ENCODE results near the gene ITIH1. TPM values are rescaled to one million over a fixed set of nuclear protein-coding genes. Genes with fewer than 3 reads are reported as not detected.

ITIH1 gene
- total and polyA plus RNA-seq, 9 of the 15 experiments (the other 6 are each of a cell fraction or from before 2014, with no cell fraction given), result 0.31 TPM; not detected in 8

DNA sequence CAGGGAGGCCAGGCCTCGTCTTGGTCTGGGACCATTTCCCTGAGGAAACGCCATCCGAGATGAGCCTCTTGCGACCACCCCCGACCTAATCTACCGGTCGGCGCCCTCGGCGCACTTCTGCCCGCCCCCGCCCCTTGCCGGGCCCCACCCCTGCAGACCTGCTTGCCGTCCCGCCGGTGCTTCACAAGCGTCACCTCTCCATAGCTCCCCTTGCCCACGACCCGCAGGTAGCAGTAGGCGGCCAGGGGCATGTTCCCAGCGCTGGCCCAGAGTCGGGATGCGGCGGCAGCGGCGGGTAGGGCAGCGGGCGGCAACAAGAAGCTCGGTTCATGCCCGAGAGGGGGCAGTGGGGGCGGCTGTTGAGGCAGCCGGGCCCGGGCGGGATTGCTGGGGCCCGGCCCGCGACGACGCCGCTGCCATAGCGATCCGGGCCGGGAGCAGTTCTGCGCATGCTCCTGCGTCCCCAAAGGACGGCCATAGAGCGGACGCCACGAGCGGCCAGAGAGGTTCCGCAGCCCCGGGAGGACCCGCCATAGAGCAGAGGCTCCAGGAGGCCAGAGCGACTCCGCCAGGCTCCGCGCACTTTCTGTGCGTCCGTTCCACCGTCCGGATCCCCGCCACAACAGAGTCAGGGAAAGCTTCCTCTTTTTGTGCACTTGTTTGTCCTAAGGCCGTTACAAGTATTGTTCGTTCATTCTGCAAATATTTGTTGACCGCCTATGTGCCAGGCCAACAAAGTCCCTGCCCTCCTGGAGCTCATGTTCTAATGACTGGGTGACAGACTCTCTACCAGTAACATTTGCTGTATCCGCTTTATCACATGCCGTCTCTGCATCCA lies 6.7 kb upstream of the ITIH1 start, which contains the start of gene NEK4 (continued):
- TF ChIP-seq ZNF609 (CRISPR knock-in tag; IDR thresholded peaks at IDR 0.05; ENCODE audit: borderline replicate concordance), result no peak
- TF ChIP-seq HNRNPUL1 (IDR thresholded peaks at IDR 0.05; ENCODE audit: low read length), result no peak
- peak; percentile 79 for TF ChIP-seq CXXC5 (CRISPR knock-in tag; IDR thresholded peaks at IDR 0.05)
- TF ChIP-seq RBFOX2 (IDR thresholded peaks at IDR 0.05; ENCODE audit: low read depth, low read length), result peak; percentile 93
- no peak for TF ChIP-seq MBD1 (CRISPR knock-in tag; IDR thresholded peaks at IDR 0.05)
- TF ChIP-seq SIN3A (IDR thresholded peaks at IDR 0.05; ENCODE audit: borderline replicate concordance in 2 of 2, control insufficient read depth in 1 of 2, low read depth in 2 of 2, low read length in 2 of 2), result peak; percentile 22 to 64; a peak in 1 of 4 replicates
- TF ChIP-seq PHF8 (IDR thresholded peaks at IDR 0.05; ENCODE audit: borderline replicate concordance, low read length), result peak; percentile 88
- TF ChIP-seq, protein P1, sequence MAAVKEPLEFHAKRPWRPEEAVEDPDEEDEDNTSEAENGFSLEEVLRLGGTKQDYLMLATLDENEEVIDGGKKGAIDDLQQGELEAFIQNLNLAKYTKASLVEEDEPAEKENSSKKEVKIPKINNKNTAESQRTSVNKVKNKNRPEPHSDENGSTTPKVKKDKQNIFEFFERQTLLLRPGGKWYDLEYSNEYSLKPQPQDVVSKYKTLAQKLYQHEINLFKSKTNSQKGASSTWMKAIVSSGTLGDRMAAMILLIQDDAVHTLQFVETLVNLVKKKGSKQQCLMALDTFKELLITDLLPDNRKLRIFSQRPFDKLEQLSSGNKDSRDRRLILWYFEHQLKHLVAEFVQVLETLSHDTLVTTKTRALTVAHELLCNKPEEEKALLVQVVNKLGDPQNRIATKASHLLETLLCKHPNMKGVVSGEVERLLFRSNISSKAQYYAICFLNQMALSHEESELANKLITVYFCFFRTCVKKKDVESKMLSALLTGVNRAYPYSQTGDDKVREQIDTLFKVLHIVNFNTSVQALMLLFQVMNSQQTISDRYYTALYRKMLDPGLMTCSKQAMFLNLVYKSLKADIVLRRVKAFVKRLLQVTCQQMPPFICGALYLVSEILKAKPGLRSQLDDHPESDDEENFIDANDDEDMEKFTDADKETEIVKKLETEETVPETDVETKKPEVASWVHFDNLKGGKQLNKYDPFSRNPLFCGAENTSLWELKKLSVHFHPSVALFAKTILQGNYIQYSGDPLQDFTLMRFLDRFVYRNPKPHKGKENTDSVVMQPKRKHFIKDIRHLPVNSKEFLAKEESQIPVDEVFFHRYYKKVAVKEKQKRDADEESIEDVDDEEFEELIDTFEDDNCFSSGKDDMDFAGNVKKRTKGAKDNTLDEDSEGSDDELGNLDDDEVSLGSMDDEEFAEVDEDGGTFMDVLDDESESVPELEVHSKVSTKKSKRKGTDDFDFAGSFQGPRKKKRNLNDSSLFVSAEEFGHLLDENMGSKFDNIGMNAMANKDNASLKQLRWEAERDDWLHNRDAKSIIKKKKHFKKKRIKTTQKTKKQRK (IDR thresholded peaks at IDR 0.05; ENCODE audit: borderline replicate concordance, low read depth, low read length), result no peak
- no peak for TF ChIP-seq ZNF586 (CRISPR knock-in tag; conservative IDR thresholded peaks at IDR 0.05)
- no peak for TF ChIP-seq RHOXF2B (CRISPR knock-in tag; conservative IDR thresholded peaks at IDR 0.05)
- TF ChIP-seq YY1 (IDR thresholded peaks at IDR 0.05; ENCODE audit: borderline replicate concordance in 1 of 3, control insufficient read depth in 1 of 3, extremely low read depth in 1 of 3, insufficient read depth in 3 of 3, insufficient read length in 1 of 3, insufficient replicate concordance in 2 of 3, low read depth in 1 of 3, low read length in 2 of 3), result peak; percentile 38 to 86 (median 76)
- no peak for TF ChIP-seq NFIC (IDR thresholded peaks at IDR 0.05)
- peak; percentile 64; the same call in 1 of the 2 replicates for TF ChIP-seq MTA3 (IDR thresholded peaks at IDR 0.05; ENCODE audit: borderline replicate concordance)
- peak; percentile 78 for TF ChIP-seq C11orf30 (IDR thresholded peaks at IDR 0.05; ENCODE audit: low read depth)
- TF ChIP-seq ASH1L (IDR thresholded peaks at IDR 0.05; ENCODE audit: borderline replicate concordance, low read depth, partially characterized antibody), result no peak
